ENCODE data around the gene MVB12B.
"Not testable (repeated sequence)": the region's sequence is repeated elsewhere in the genome, so short reads cannot be mapped to it uniquely, and the experiment has no call there.

MVB12B gene

DNA sequence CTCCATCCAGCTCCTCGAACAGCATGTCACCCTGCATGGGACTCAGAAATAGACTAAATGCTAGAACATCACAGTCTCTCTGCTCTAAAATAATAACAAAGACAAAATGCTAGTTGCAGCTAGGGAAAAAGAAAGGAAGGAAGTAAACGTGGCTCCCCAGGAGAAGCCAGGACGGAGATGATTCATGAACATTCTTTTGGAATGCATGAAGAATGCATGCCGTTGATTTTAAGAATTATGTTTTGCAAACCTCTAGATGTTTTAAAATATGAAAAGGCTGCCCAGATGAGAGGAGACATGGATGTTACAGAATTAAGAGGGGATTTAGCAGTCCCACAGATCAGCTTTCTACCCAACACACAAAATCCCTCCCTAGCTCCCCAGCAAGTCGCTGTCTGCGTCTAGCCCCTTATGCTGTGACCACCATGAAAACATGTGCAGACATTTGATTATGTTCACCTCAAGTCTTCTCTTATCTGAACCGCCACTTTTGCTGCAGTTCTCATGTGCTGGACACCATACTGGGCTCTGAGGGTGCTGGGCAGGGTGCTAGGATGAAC, 147.7 kb downstream of the MVB12B start:
- DNase-seq (ENCODE audit: low read depth): no peak

DNA sequence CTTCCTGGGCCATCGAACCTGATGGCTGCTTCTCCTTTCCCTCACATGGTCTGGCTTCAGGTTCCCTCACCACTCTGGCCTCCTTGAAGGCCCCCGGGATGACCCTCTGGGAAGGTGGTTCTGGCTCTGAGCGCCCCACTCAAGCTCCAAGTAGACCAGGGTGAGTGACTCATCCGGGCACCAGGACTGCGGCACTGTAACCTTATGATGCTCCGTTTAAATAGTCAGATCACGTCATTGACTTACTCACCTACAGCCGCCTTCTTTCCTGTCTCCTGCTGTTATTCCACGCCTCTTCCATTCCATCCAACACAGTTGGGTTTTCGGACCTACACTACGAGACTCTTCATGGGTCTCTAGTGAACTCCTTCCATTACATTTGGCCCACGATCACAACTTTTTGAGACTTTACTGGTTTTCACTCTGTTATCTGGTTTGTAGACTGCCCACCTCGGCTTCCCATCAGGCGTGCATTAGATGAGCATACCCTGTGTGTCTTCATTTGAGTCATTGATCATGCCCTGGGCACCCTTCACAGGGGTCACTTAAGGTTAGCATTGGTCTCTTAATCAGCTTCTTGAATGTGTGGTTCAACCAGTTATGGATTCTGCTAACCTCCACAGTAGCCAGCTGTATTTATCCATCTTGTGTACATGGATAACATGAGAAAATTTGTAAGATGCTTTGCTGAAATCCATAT, 148.3 kb downstream of the MVB12B start:
- DNase-seq (ENCODE audit: low read depth): no peak

DNA sequence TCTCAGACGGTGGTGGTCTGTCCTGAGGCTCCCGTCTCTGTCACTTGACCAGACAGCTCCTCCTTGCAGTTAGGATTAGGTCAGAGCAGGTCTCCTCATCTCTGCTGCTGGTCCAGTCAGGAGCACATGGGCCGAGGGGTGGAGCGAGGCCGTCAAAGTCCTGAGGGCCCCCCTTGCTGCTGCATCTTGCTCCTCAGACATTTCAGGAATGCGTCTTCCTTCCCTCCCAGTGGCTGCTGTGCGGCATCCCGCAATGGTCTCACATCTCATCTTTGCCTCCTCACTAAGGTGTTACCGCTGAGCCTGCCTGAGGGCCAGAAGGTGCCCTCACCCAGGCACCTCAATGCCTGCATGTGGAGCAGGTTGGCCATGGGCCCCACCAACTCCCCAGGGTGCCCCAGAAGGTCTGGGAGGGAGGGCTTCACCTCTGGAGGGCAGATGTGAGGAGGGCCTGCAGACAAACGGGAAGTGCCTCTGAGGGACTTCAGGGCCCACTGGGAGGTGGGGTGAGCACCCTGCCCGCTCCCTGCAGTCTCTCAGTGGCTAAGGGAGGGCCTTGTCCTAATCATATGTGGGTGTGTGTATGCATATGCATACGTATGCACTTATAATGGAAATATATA, 149.4 kb downstream of the MVB12B start:
- DNase-seq (ENCODE audit: low read depth): no peak

DNA sequence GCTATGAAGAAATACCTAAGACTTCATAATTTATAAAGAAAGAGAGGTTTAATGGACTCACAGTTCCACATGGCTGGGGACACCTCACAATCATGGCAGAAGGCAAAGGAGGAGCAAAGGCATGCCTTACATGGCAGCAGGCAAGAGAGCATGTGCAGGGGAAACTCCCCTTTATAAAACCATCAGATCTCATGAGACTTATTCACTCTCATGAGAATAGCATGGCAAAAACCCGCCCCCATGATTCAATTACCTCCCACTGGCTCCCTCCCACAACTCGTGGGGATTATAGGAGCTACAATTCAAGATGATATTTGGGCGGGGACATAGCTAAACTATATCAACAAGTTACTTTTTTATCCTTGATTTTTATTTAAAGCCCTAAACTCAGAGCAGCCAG, 150.8 kb downstream of the MVB12B start:
- not testable (repeated sequence) for DNase-seq (ENCODE audit: low read depth)

DNA sequence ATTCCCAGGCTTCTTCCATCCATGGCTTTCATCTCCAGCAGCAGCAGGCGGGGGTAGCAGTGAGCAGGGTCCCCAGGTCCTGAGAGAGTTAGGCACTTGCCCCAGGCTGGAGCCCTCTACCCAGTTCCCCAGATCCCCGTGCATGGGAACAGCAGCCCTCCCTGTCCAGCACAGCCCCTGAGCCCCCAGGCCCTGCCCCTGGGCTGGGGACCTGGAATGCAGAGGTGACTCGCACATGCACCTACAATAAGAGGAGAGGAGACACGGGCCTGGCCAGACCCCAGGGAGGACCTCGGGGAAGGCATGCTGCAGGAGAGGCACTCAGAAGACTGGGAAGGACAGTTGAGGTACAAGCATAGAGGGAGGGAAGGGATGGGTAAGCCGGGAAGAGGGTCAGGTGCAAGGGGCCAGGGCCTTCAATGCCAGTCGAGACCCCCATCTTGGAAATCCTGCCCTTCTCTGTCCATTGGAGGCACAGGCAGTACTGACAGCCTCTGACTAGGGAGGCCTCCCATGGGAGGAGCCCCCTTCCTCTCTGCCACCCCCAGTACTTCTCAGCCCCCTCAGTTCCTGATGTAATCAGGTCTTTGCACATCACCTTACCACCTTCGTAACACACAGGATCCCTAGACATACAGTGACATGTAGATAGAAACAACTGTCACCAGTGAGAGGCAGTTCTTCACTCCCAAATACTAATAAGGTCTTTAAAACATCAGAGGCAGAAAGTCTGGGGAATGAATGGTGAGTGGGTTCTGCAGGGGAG, 151.8 kb downstream of the MVB12B start:
- DNase-seq (ENCODE audit: low read depth): no peak

DNA sequence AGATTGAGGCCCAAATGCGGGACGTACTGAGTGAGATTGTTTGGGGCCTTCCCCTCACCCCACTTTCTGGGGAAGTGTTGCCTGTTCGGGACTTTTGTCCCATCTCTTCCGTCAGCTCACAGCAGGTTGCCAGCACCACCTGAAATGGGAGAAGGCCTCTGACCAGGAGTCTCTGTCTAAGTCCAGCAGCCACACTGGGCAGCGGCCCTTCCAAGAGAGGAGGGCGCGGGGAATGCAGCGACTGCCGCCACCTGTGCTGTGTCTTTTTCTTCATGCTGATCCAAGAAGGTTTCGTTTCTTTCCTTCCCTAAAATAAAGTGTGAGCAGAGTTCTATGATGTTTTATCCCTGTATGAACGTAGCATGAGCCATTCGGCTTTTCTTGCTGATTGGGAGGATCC, 152.9 kb downstream of the MVB12B start:
- DNase-seq (ENCODE audit: low read depth): no peak

DNA sequence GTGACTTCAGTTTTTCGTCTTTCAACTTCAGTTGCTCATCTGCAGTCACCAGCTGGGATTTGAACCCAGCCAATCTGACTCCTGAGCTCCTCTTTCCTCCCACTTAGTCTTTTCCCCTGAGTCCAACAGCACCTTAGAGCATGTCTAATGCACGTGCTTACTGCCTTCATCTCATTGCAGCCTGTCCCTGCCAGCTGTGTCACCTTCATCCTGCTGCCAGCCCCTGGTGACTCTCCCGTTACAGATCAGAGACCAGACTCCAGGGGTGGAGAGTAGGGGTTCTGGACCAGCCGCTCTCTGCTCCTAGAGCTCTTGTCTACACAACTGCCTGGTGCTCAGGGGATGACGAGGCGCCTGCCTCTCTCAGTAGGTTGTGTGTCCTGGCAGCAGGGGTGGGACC, 154.2 kb downstream of the MVB12B start:
- no peak for DNase-seq (ENCODE audit: low read depth)

DNA sequence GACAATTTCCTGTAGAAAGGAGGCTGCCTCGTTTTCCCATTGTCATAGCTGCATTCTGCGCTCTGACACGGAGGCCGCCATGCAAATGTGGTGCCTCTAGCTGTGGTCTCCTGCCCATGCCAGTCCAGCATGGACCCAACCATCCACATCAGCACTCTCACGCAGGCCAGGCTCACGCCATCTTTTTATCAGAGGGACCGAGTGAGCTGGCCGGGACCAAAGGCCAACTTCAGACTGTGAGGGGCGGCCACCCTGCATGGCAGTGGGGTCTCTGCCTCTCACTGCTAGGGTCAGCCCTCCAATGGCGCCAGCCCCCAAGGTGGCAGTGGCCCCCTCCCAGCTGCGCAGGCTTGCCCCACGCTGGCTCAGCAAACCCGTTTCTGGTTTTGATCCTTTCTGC, 155.2 kb downstream of the MVB12B start:
- DNase-seq (ENCODE audit: low read depth): no peak

DNA sequence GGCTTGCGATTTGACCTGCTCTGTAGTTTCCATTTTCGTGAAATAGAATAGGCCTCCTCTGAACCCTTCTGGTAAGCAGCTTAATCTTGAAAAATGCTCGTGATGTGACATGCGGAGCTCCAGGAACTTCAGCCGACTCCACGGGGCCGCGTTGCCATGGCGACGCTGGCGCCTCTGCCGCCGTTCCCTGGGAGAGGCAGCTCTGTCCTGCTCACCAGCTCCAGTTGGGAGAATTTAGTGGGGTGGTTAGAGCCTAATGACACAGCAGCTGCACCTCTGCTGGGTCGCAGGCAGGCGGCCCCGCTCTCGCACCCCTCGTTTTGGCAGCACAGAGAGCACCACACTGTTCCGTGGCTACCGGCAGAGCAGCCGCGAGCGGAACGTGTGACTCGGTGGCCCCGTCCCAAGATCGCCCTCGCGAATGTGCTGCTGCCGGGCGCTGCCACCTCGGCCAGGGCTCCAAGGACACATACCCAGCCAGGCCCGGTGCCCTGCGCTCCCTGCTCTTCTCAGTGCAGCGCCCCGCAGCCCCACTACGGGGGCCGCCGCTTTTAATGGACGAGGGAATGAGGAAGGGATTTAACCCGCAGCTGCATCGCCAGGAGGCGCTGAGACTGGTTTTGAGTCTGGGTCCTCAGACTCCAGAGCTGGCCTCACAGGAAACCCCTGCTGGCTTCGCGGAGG, 155.9 kb downstream of the MVB12B start:
- no peak for DNase-seq (ENCODE audit: low read depth)

DNA sequence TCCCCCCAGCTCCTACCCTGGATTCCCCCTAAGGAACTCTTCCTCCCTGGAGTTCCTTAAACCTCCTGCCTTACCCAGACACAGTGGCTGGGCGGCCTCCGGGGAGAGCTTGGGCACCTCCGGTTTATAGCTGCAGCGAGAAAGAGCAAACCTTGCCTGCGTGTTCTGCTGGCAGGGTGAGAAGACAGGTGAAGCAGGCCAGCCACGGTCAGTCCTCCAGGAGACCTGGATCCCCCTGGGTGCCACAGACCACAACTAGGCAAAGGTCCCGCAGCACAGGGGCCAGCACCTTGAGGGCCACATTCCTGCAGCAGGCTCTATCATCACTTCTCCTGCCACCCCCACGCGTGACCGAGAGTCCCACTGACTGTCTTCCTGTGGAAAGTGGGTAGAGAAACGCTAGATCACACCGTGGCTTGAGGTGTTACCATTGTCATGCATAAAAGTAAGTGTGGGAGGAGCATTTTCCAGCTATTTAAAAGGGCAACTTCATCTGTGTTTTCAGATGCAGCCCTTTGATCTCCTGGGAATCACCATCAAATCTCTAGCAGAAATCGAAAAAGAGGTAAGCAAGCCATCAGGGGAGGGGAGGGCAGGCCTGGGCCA, 156.9 kb downstream of the MVB12B start:
- no peak for DNase-seq (ENCODE audit: low read depth)

DNA sequence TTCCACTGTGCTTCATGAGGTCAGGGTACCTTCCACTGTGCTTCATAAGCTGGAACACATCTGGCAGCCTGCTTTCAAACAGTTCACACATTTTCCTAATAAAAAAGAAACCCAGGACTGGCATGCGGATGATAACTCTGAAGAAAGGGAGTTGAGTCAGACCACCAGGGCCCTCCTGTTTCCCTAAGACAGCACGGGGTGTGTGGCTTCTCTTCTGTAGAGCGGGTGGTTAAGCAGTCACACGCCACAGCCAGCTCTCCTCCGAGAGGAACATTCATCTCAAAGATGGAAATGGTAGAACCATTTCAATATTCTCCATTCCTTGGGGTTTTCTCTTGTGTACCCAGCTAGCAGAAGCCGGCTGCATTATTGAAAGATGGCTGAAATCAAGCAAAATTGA, 159.0 kb downstream of the MVB12B start:
- no peak for DNase-seq (ENCODE audit: low read depth)

DNA sequence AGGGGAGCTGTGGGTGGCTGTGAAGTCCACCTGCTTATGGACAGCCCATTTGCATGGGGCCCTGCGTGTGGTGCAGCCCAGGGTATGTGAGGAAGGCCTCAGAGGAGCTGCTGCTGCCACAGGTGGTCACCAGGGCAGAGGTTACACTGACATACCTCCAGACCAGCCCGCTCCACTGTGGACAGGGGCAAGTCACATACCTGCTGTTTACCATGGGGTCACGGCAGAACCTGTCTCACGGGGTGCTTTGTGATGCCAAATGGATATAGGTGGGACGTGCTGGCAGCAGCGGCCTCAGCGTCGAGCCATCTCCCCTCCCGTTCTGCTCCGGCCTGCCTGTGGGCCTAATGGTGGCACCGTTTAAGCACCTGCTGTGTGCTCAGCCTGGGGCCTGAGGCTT, 159.6 kb downstream of the MVB12B start:
- no peak for DNase-seq (ENCODE audit: low read depth)

DNA sequence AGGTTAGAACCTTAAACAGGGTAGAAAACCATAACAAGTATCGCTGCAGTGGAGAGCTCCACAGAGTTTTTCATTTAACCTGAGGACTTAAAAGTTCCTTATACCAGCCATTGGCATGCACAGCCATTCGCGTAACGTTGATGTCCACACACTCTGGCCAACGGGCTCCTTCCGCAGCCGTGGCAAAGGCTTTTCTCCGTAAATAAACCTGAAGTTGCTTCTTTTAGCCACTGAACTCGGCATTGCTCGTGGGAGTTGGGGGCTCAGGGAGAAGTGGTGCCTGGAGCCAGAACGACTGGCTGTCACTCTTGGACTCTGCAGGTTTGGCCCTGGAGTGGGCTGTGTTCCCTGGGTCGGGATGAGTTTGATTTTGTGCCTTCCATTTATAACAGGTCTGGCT, 161.2 kb downstream of the MVB12B start:
- DNase-seq (ENCODE audit: low read depth): no peak

DNA sequence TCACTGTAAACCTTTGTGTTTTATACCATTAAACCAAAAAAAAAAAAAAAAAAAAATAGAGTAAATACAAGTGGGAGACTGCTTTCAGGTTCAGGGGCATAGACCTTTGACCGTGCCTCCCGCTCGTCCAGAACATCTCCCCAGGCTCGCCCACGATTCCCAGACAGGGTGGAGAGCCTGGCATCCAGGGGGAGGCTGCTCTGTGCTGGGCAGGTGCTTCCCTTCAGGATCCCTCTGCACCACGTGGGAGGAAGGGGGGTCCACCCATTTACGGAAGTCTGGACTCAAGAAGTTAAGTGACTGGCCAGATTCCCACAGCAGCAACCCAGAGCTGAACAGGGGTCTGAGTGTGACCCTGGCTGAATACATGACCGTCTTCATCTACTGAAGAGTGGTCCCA, 161.7 kb downstream of the MVB12B start:
- no peak for DNase-seq (ENCODE audit: low read depth)

DNA sequence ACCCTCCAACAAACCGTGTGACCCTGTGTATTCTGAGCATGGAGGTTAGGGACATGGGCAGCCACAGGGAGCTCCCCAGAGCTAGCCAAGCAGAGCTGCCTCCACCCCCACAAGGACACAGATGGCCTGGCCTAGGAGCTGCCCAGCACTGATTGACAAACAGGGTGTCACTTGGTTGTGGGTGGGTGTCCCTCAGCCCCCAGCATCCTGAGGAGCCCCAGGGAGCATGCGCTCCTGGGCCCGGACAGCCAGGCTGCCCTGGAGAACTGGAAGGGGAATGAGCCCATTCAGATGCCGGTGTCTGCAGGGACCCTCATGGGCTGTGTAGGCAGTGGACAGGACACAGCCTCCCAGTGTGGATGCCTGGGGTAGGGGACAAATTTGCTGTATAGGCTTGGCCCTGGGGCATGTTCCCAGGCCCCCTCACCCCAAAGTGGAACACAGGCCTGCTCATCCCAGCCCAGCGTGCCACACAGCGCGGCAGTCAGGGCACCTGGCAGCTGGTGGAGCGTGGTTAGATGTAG, 162.3 kb downstream of the MVB12B start:
- no peak for DNase-seq (ENCODE audit: low read depth)

DNA sequence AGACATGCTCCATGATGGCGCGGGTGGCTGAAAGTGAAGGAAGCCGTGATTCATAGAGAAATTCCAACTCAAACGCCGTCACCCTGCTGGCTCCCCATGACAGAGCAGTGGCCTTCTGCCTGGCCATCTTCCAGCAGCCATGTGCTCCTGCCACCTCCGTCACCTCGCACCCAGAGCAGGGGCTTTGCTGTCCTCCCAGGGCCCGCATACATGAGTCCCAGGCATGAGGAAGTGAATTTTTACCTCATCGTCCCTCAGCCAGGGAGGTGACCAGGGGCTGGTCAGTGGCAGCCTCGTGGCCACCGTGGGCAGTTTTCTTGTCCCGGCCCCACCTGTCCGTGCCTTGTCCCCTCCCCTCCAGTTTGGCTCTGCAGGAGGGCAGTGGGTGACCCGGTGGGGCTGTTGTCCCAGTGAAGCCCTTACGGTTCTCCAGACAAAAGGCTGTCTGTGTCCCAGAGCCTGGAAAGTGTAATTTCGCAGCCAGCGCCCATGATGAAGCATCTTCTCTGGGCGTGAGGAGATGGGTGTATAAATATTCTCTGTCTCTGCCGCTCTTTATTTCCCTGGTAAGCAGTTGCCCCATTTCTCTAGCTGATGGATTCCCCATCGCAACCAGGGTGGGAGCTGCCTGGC, 163.1 kb downstream of the MVB12B start:
- DNase-seq (ENCODE audit: low read depth): no peak

DNA sequence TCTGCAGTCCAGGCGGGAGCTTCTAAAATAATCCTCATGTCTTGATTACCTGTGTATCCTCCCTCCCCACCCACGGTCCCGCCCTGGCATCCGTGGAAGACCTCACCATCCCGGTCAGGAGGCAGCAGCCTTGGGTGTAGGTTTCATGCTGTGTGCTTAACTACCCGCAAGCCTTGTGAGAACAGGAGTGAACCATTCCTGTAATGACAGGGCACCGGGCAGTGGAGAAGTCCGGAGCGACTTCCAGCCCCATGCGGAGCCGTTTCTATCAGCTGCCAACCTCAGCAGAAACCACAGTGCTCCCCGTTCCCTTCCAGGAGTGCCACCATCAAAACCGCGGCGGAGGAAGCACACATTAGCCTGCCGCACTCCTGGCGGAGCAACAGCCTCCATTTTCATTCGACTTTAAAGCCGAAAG, 163.6 kb downstream of the MVB12B start:
- no peak for DNase-seq (ENCODE audit: low read depth)

DNA sequence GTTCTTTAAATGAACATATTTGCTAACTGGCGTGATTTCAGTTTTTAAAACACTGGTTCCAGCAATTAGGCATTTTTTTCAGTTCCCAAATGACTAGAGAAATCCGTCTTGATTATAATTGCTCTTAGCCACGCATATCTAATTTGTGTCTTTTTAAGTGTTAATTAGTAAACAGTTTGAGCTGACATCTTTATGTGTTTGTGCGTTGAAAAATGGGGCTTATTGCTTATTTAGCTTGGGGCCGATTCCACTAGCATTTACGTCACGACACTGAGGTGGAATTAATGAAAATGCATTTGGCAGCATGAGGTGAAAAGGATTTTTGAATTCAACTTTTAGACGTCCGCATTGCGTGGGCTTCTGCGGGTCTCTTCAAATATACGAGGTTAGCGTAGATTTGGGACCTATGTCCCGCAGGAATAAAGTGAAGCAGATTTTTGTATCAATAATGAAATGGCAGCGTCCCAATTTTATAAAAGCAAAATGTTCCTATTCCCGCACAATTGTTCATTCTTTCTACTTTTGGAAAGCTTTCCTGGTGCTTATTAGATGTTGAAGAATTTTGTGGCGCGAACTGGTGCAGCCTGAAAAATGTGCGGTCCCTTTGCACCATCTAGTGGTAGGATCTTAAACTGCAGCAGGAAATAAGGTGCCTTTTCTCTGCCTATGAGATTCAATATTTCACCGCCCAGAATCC, 164.4 kb downstream of the MVB12B start:
- no peak for DNase-seq (ENCODE audit: low read depth)

DNA sequence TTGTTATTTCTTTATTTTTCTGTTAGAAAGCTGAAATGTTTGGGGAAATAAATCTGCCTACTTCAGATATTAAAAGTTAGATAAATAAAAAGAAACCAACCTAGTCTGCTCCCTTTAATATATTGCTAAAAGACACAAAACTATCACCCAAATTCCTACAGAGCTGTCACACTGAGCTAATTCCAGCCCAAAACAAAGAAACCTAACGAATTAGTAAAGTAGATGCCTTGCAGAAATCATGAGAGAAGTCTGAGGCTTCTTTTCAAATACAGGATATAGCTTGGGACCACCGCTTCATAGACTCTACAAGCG, 164.9 kb downstream of the MVB12B start:
- no peak for DNase-seq (ENCODE audit: low read depth)

DNA sequence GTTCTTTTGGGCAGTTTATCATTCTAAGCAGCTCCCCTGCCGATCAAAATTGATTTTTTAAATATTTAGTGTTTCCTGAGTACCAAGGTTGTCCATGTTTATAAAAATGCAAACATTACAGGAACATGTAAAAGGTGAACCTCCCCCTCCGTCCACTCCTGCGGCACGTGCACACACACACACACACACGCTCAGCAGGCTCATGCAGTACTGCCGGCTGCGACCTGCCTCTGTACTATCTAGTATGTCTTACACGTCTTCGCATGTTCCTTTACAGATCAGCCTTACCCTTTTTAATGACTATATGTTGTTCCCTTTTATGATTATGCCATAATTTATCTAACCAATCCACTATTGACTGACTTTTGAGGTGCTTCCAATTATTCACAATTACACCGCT, 165.3 kb downstream of the MVB12B start:
- DNase-seq (ENCODE audit: low read depth): no peak

DNA sequence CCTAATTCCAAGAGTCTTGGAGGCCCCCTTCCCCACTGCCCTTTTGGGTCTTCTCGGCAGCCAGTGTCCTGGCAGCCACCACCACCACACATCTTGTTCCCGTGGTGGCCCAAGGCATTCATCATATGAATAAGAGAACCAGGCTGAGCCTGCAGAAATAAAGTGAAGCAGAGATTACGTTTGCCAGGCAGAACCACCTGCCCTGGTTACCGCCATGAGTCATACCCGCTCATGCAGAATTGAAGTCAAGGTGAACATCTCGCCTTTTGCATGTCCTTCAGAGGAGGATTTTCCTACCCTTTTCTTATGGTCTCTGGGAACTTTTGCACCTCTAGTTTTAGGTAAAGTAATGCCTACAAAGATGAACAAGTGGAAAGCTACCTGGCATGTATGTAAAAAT, 167.6 kb downstream of the MVB12B start:
- DNase-seq (ENCODE audit: low read depth): no peak

Data from stimulated activated CD8-positive, alpha-beta memory T cell treated with anti-CD3 and anti-CD28 coated beads, Interleukin-12 subunit alpha, Interleukin-12 subunit beta, amount 100 ng/mL, for 4 hours (primary cell).